GM11168 (cell line): ENCODE measurements around the gene PFN4.
"Not testable (repeated sequence)": the region's sequence is repeated elsewhere in the genome, so short reads cannot be mapped to it uniquely, and the experiment has no call there.

Source experiments
- in situ Hi-C: fragments of 300-500 bp; cut with MboI; formaldehyde crosslinking; loops from one replicate; pipeline ENCODE4 v1.12.0; 2022; ENCODE audit warnings: low sequenced_read_pairs; ENCODE audit not compliant: unreplicated experiment

PFN4 gene

DNA sequence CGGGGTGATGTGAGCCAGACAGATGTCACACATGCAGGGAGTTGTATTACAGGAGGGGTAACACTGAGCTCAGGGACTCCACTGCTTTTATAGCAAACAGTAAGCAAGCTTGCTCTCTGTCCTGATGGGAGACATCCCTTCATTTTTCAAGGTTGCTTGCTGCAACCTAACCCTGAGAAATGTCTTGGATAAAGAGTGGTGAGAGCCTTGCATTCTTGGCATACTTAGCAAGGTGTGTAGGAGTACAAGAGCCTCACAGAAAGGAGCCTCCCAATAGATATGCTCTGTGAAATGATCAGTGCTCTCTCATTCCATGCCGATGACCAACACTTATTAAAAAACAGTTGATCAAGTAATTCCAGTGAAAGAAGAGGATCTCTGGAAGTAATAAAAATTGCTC is 8.1 kb downstream of the PFN4 start:
- in situ Hi-C loops, result no loop called here

DNA sequence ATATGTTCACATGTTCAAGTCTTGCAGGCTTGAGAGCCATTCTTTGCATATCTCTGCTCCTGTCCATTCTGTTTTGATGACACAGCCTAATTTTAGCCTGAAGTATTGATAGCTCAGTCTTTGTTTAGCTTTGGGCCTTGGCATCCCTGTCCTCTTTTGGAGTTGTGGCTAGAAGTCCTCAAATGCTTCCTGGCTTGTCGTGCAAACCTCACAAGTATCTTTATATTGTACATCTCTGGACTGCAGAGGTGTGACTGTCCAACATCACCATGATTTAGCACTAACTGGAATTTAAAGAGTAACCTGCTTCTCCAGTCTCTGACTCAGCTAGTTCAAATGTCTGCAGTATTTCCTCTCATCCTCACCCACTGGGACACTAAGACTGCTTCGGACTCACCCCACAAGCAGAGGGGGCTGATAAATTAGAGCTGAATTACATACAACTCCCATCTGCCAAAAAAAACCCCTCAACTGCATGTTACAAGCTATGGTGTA is 11.7 kb downstream of the PFN4 start:
- in situ Hi-C loops, result no loop called here

- in situ Hi-C loops, result no loop called here
Measured at GRCh38 chr2:24110660-24111303, 12.4 kb downstream of the PFN4 start.

DNA sequence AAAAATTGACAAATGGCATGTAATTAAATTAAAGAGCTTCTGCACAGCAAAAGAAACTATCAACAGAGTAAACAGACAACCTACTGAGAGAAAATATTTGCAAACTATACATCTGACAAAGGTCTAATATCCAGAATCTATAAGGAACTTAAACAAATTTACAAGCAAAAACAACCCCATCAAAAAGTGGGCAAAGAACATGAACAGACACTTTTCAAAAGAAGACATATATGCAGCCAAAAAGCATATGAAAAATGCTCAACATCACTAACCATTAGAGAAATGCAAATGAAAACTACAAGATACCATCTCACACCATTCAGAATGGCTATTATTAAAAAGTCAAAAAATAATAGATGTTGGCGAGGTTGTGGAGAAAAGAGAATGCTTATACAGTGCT is 13.7 kb downstream of the PFN4 start:
- in situ Hi-C loops, result not testable (repeated sequence)

DNA sequence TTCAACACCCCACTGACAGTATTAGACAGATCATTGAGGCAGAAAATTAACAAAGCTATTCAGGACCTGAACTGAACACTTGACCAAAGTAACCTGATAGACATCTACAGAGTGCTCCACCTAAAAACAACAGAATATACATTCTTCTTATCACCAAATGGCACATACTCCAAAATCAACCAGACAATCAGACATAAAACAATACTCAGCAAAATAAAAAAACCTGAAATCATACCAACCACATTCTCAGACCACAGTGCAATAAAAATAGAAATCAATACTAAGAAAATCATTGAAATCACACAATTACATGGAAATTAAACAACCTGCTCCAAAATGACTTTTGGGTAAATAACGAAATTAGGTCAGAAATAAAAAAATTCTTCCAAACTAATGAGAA is 15.8 kb downstream of the PFN4 start:
- in situ Hi-C loops, result no loop called here

DNA sequence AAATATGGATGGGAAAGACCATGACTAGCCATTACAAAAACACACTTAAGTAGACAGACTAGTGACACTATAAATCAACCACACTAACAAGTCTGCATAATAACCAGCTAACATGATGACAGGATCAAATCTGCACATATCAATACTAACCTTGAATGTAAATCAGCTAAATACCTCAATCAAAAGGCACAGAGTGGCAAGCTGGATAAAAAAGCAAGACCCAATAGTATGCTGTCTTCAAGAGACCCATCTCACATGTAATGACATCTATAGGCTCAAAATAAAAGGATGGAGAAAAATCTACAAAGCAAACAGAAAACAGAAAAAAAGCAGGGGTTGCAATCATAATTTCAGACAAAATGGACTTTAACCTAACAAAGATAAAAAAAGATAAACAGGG is 16.3 kb downstream of the PFN4 start:
- in situ Hi-C loops, result no loop called here

DNA sequence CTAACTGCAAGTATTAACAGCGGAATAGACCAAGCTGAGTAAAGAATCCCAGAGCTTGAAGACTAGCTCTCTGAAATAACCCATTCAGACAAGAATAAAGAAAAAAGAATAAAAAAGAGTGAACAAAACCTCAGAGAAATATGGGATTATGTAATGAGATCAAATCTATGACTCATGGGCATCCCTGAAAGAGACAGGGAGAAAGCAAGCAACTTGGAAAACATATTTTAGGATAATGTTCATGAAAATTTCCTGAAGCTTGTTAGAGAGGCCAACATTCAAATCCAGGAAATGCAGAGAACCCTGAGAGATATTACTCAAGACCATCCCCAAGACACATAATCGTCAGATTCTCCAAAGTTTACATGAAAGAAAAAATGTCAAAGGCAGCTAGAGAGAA is 17.3 kb downstream of the PFN4 start:
- in situ Hi-C loops, result no loop called here

DNA sequence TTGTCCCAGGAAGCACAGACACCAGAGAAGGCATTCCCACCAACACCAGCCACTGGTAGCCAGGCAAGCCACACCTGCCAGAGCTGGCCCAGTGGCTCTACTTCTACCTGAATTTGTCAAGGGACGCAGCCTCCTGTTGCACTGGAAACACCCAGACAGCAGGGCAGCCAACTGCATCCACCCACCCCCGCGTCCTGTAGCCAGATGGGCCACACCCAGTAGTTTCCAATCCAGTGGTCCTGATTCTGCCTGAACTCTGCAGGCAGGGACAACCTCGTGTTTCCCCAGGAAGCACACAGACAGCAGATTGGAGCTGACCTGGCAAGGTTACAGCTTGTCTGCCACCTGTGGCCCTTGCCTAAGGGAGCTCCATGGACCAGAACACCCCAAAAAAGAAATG is 18.2 kb downstream of the PFN4 start:
- in situ Hi-C loops, result no loop called here

DNA sequence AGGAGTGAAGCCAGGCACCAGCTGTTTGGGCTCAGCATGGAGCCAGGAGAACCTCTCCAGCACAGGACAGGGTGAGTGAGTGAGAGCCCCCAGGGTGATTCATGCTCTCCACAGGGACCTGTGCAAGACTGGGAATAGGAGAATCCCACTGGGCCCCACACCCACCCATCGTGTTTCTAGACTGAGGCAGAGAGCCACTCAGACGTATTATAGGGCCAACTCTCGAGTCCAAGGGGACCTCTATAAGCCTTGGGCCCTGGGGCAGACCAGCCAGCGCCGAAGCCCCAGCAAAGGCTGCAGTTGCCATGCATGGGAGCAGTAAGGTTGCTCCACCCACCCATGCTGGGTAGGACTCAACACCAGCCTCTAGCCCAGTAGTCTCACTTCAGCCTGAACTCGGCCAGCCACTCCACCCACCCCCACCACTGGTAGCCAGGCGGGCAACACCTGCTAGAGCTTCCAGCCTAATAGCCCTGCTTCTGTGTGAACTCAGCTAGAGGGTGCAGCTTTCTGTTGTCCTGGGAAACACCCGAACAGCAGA is 19.0 kb downstream of the PFN4 start:
- in situ Hi-C loops, result no loop called here

GRCh38 chr2:24102677-24103076 is 20.5 kb downstream of the PFN4 start:
- in situ Hi-C loops, result no loop called here

DNA sequence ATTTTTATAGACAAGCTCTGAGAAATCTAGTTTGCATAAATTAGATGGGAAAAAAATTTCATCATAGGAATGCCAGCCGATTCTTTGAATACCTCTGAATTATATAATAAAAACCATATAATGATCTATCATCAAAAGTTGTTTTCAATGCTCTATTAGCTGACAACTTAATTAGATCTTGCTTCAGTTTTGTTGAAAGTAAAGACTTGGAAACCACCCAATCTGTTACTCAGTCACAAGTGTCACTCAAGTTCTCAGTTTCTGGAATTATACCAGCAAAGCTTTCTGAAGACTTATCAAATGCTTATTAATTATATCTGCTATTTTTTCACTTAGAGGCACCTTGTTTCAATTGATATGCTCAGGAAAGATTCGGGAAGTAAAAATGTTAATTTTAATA is 21.1 kb downstream of the PFN4 start:
- in situ Hi-C loops, result no loop called here

DNA sequence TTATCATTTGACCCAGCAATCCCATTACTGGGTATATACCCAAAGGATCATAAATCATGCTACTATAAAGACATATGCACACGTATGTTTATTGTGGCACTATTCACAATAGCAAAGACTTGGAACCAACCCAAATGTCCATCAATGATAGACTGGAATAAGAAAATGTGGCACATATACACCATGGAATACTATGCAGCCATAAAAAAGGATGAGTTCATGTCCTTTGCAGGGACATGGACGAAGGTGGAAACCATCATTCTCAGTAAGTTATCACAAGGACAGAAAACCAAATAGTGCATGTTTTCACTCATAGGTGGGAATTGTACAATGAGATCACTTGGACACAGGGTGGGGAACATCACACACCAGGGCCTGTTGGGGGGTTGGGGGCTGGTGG is 22.4 kb downstream of the PFN4 start:
- in situ Hi-C loops, result not testable (repeated sequence)

DNA sequence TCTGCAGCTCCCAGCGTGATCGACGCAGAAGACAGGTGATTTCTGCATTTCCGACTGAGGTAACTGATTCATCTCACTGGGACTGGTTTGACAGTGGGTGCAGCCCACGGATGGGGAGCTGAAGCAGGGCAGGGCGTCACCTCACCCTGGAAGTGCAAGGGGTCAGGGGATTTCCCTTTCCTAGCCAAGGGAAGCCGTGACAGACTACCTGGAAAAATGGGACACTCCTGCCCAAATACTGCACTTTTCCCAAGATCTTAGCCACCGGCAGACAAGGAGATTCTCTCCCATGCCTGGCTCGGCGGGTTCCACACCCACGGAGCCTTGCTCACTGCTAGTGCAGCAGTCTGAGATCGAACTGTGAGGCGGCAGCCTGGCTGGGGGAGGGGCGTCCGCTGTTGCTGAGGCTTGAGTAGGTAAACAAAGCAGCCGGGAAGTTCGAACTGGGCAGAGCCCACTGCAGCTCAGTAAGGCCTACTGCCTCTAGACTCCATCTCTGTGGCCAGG is 27.9 kb downstream of the PFN4 start:
- in situ Hi-C loops, result not testable (repeated sequence)

- in situ Hi-C loops, result not testable (repeated sequence)
Measured at GRCh38 chr2:24093270-24093669, 29.9 kb downstream of the PFN4 start.

- in situ Hi-C loops, result no loop called here
Measured at GRCh38 chr2:24088821-24089359, 34.2 kb downstream of the PFN4 start.

GRCh38 chr2:24087032-24087431 is 36.1 kb downstream of the PFN4 start:
- in situ Hi-C loops, result no loop called here

- in situ Hi-C loops, result no loop called here
Measured at GRCh38 chr2:24086241-24086640, 36.9 kb downstream of the PFN4 start.

DNA sequence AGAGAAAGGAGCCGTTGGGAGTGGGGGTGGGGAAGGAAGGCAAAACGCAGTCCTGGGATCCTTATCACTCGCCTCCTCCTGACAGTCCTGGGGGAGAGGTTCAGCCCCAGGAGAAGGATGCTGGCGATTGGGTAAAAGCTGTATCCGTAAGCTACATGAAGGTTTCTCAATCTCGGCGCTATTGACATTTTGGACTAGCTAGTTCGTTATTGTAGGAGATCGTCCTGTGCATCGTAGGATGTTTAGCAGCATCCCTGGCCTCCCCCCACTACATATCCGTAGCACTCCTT is 38.0 kb downstream of the PFN4 start:
- in situ Hi-C loops, result no loop called here

DNA sequence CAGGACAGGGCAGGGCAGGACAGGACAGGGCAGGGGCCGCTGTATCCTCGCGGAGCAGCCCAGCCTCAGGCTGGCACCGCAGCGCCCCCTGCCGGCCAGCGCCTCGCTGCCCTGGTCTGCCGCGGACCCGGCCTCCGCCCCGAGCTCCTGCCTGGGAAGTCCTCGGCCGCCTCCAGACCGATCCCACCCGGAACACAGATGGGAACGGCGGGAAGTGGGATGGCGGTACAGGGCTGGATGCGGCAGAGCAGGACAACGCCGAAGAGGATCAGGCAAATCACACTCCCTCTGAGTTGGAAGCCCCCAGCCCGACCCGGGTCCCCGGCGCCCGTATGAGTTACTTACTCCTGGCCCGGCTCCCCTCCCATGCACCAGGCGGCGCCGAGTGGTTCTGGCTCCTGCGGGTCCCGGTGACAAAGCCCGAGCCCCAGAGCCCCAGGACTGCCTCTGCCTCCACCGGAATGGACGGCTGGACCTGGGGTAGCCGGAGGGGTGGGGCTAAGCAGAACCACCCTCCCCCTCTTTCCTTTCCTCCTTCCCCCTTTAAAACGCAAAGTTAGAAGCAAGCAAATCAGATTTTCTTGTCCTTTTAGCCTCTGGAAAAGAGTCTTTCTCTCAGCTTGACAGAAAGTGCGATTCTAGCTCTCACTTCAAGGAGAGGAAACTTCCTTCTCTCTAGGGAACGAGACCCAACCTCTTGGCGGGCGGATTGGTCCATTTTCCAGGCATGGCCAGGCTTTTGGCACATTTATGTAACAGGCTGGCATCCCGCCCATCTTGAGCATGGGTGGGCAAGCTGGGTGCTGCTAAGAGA is 38.5 kb downstream of the PFN4 start, which contains the start of gene TP53I3:
TSS of gene TP53I3 (minus strand) at position 449 of the 814 bp plus-strand sequence. CDS start 508 bp downstream, outside the sequence.
- in situ Hi-C loops, result no loop called here

GRCh38 chr2:24083567-24084385 is 39.4 kb downstream of the PFN4 start:
- in situ Hi-C loops, result no loop called here
